HEK293T (cell line): ENCODE measurements around the gene LTBP1.
"Not testable (repeated sequence)": the region's sequence is repeated elsewhere in the genome, so short reads cannot be mapped to it uniquely, and the experiment has no call there.

Source experiments
- ARNT ChIP-seq: fragments of 450-650 bp; IDR thresholded peaks from 2 replicates; pipeline ENCODE4 v1.6.1; 2017; ENCODE audit warnings: mild to moderate bottlenecking
- BHLHE40 ChIP-seq: fragments of 450-650 bp; IDR thresholded peaks from 2 replicates; pipeline ENCODE4 v1.6.1; 2016; ENCODE audit warnings: mild to moderate bottlenecking, moderate library complexity, borderline replicate concordance
- CTBP1 ChIP-seq: fragments of 450-650 bp; IDR thresholded peaks from 2 replicates; pipeline ENCODE4 v1.6.1; 2016; ENCODE audit warnings: borderline replicate concordance
- ELF4 ChIP-seq: fragments of 450-650 bp; IDR thresholded peaks from 2 replicates; pipeline ENCODE4 v1.6.1; 2017; ENCODE audit warnings: antibody characterized with exemption
- FOXA1 ChIP-seq: fragments of 450-650 bp; IDR thresholded peaks from 2 replicates; pipeline ENCODE4 v1.6.1; 2016; ENCODE audit warnings: mild to moderate bottlenecking
- FOXM1 ChIP-seq: fragments of 450-650 bp; IDR thresholded peaks from 2 replicates; pipeline ENCODE4 v1.6.1; 2017; ENCODE audit warnings: mild to moderate bottlenecking, borderline replicate concordance
- HDGF ChIP-seq: fragments of 450-650 bp; IDR thresholded peaks from 2 replicates; pipeline ENCODE4 v1.6.1; 2017; ENCODE audit warnings: antibody characterized with exemption, borderline replicate concordance
- L3MBTL2 ChIP-seq: fragments of 450-650 bp; conservative IDR thresholded peaks from 2 replicates; pipeline ENCODE4 v1.6.1; 2016; ENCODE audit warnings: mild to moderate bottlenecking
- NFRKB ChIP-seq: fragments of 450-650 bp; IDR thresholded peaks from 2 replicates; pipeline ENCODE4 v1.6.1; 2016; ENCODE audit warnings: mild to moderate bottlenecking, moderate library complexity
- SP1 ChIP-seq: fragments of 450-650 bp; IDR thresholded peaks from 2 replicates; pipeline ENCODE4 v1.6.1; 2017
- SUZ12 ChIP-seq: fragments of 450-650 bp; IDR thresholded peaks from 2 replicates; pipeline ENCODE4 v1.6.1; 2016; ENCODE audit warnings: mild to moderate bottlenecking
- TF ChIP-seq, protein P1 (sequence below): fragments of 450-650 bp; IDR thresholded peaks from 2 replicates; pipeline ENCODE4 v1.6.1; 2016

GRCh38 chr2:33235559-33235958 lies 288.8 kb downstream of the LTBP1 start:
- TF ChIP-seq SP1, ELF4, ARNT, FOXM1, SUZ12, L3MBTL2, BHLHE40, NFRKB, FOXA1, CTBP1, HDGF: not testable (repeated sequence)
- TF ChIP-seq, protein P1, sequence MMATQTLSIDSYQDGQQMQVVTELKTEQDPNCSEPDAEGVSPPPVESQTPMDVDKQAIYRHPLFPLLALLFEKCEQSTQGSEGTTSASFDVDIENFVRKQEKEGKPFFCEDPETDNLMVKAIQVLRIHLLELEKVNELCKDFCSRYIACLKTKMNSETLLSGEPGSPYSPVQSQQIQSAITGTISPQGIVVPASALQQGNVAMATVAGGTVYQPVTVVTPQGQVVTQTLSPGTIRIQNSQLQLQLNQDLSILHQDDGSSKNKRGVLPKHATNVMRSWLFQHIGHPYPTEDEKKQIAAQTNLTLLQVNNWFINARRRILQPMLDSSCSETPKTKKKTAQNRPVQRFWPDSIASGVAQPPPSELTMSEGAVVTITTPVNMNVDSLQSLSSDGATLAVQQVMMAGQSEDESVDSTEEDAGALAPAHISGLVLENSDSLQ: not testable (repeated sequence)
